Stomach (tissue), 9 donors: ENCODE data around the gene MED13L. TPM values are rescaled to one million over a fixed set of nuclear protein-coding genes. Genes with fewer than 3 reads are reported as not detected.

Source experiments
- DNase-seq, 2 donors: peaks; one replicate each; pipeline versions ENCODE4 v3.0.0 to v3.0.0-alpha.2; 2013 to 2019
- H3K27ac ChIP-seq, 5 donors: fragments of 200-600 bp in 4 of 5; sonication (generic) in 4 of 5; one replicate each; pipeline ENCODE4 v1.5.1; 2013 to 2019; ENCODE audit warnings: mild to moderate bottlenecking in 1 of 5, moderate library complexity in 1 of 5
- H3K27me3 ChIP-seq, 3 donors: fragments of 200-600 bp; sonication (generic); one replicate each; pipeline ENCODE4 v1.5.1; 2017 to 2019; ENCODE audit warnings: mixed run types in 1 of 3
- H3K36me3 ChIP-seq, 4 donors: fragments of 200-600 bp; sonication (generic); 1 replicate in 3 of 4; 2 replicates in 1 of 4; pipeline ENCODE4 v1.5.1; 2016 to 2019
- H3K4me1 ChIP-seq, 4 donors: fragments of 200-600 bp; sonication (generic); one replicate each; pipeline ENCODE4 v1.5.1; 2016 to 2019
- H3K4me3 ChIP-seq, 4 donors: fragments of 200-600 bp; sonication (generic) in 3 of 4; one replicate each; pipeline ENCODE4 v1.5.1; 2016 to 2019; ENCODE audit warnings: mild to moderate bottlenecking in 1 of 4
- H3K9me3 ChIP-seq, 4 donors: fragments of 200-600 bp; sonication (generic); one replicate each; pipeline ENCODE4 v1.5.1; 2016 to 2019
- EP300 ChIP-seq: sonication (generic); formaldehyde crosslinking; IDR thresholded peaks from one replicate; pipeline ENCODE4 v1.6.1; 2017; ENCODE audit warnings: antibody characterized with exemption
- POLR2A ChIP-seq, 4 donors: fragments of 450-650 bp; IDR thresholded peaks; one replicate each; pipeline ENCODE4 v1.6.1; 2016; ENCODE audit warnings: antibody characterized with exemption in 4 of 4, control low read depth in 2 of 4, mild to moderate bottlenecking in 1 of 4, moderate library complexity in 1 of 4
- POLR2AphosphoS5 ChIP-seq, 3 donors: sonication (generic); formaldehyde crosslinking; IDR thresholded peaks; one replicate each; pipeline ENCODE4 v1.6.1; 2016; ENCODE audit warnings: antibody characterized with exemption in 3 of 3
- WGBS, 5 donors: extraction: QIAGEN DNeasy Blood & Tissue Kit in 3 of 5; methylation state at CpG; one replicate each; pipeline versions ENCODE4 v1.1.5 to v1.1.7; 2013 to 2018; 5-methylcytosine and 5-hydroxymethylcytosine counted together
- intact Hi-C: fragments of 100-400 bp; cut with DNase I; formaldehyde crosslinking; loops from one replicate; pipeline ENCODE4 v1.15.1; 2023; ENCODE audit warnings: low total_unique reads
- polyA plus RNA-seq, 3 donors: library from polyadenylated mRNA; stranded (reverse); fragments of 200-250 nt; gene quantifications; one replicate each; pipeline ENCODE4 v1.2.3, GENCODE V29; 2013
- total RNA-seq, 5 donors: library from RNA; depleted of rRNA; stranded (reverse); fragments of >200 nt; gene quantifications; one replicate each; pipeline versions ENCODE4 v1.1.0 to v1.2.3, GENCODE V29; 2014 to 2016
- TF ChIP-seq, protein P1 (sequence below), 7 experiments: fragments of 450-650 bp in 4 of 7; fragments of 200-600 bp in 3 of 7; sonication (generic) in 3 of 7; IDR thresholded peaks; one replicate each; pipeline ENCODE4 v1.5.1; 2016 to 2019; ENCODE audit warnings: antibody characterized with exemption in 7 of 7, control low read depth in 2 of 7, mild to moderate bottlenecking in 1 of 7
- donor health status: healthy with polysubstance abuse.
- donor health status: Bipolar disorder and iron deficiency.
- donor health status: healthy.

The MED13L gene
- total and polyA plus RNA-seq, 8 donors: 10.4 to 305 (median 72.7) TPM

DNA sequence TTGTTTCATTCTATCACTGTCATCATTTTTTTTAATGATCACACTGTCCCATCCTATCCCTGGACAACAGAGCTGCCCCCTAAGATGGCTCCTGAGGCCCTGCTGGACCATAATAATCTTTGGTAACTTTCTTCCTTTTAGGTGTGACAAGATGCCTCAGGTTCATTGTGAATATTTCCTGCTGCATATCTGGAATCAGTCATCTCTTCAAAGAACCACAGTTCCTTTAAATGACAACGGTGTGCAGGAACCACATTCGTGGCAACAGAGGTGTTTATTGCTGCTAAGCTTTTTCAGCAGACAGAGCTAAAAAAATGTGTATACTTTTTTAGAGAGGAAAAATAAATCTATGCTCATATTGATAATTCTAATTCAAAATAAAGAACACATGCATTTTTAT, 312.9 kb downstream of the MED13L start:
- intact Hi-C loops: no loop called here
- Histone ChIP-seq H3K36me3 (peaks cover 69 to 100% (median 100%) of the 10 kb centered on the region in 4 donors), H3K9me3 (no peaks in the 10 kb centered on the region), H3K27me3 (no peaks in the 10 kb centered on the region), H3K4me3 (no peak overlapping the region), H3K4me1 (peaks cover 0 to 3% (median 0%) of the 10 kb centered on the region in 4 donors), H3K27ac (no peak overlapping the region)
- no peak for DNase-seq
- no peak for TF ChIP-seq POLR2AphosphoS5 (IDR thresholded peaks at IDR 0.05)
- TF ChIP-seq EP300: no peak
- no peak for TF ChIP-seq POLR2A (IDR thresholded peaks at IDR 0.05)
- TF ChIP-seq, protein P1, sequence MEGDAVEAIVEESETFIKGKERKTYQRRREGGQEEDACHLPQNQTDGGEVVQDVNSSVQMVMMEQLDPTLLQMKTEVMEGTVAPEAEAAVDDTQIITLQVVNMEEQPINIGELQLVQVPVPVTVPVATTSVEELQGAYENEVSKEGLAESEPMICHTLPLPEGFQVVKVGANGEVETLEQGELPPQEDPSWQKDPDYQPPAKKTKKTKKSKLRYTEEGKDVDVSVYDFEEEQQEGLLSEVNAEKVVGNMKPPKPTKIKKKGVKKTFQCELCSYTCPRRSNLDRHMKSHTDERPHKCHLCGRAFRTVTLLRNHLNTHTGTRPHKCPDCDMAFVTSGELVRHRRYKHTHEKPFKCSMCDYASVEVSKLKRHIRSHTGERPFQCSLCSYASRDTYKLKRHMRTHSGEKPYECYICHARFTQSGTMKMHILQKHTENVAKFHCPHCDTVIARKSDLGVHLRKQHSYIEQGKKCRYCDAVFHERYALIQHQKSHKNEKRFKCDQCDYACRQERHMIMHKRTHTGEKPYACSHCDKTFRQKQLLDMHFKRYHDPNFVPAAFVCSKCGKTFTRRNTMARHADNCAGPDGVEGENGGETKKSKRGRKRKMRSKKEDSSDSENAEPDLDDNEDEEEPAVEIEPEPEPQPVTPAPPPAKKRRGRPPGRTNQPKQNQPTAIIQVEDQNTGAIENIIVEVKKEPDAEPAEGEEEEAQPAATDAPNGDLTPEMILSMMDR (IDR thresholded peaks at IDR 0.05): no peak
- 76 to 89% (median 81%) methylated on average over 2 of the region's 2 CpGs for WGBS, 5 donors

DNA sequence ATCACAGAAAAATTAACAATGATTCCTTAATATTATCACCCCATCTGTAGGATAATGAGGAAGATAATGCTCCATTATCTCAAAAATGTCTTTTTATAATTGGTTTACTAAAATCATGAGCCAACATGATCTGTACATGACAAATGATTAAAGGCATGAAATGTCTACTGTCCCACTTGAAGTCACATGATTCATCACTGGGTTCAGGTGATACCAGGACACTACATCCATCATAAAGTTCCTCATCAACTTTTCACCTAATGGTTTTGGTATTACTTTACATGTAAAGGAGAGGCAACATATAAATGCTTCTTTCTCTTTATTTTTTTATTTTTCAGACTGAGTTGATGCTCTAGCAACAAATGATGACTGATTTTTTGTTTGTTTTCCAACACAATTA, 313.3 kb downstream of the MED13L start:
- Histone ChIP-seq H3K4me1 (peaks cover 0 to 3% (median 0%) of the 10 kb centered on the region in 4 donors), H3K36me3 (peaks cover 68 to 100% (median 99%) of the 10 kb centered on the region in 4 donors), H3K27me3 (no peaks in the 10 kb centered on the region), H3K9me3 (no peaks in the 10 kb centered on the region), H3K4me3 (no peak overlapping the region), H3K27ac (no peak overlapping the region)
- no peak for TF ChIP-seq EP300
- TF ChIP-seq POLR2A (IDR thresholded peaks at IDR 0.05): no peak
- no peak for TF ChIP-seq POLR2AphosphoS5 (IDR thresholded peaks at IDR 0.05)
- TF ChIP-seq, protein P1 (IDR thresholded peaks at IDR 0.05): no peak
- no peak for DNase-seq
- intact Hi-C loops: no loop called here

DNA sequence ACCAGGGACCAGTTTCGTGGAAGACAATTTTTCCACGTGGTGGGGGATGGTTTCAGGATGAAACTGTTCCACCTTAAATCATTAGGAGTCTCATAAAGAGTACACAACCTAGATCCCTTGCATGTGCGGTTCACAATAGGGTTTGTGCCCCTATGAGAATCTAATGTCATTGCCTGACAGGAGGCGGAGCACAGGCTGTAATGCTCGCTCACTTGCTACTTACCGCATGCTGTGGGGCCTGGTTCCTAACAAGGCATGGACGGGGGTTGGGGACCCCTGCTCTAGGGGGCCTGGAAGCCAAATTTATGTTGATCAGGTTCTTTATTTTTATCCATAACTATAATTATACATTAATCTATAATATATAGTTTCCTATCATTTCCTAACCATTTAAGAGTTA, 315.3 kb downstream of the MED13L start:
- Histone ChIP-seq H3K36me3 (peaks cover 61 to 99% (median 96%) of the 10 kb centered on the region in 4 donors), H3K4me1 (no peaks in the 10 kb centered on the region), H3K27me3 (no peaks in the 10 kb centered on the region), H3K27ac (no peak overlapping the region), H3K9me3 (no peaks in the 10 kb centered on the region), H3K4me3 (no peak overlapping the region)
- WGBS, 5 donors: 90 to 94% (median 91%) methylated on average over 7 of the region's 7 CpGs
- no peak for DNase-seq
- intact Hi-C loops: no loop called here
- TF ChIP-seq POLR2AphosphoS5 (IDR thresholded peaks at IDR 0.05) (no peak), POLR2A (IDR thresholded peaks at IDR 0.05) (no peak), EP300 (no peak)
- TF ChIP-seq, protein P1 (IDR thresholded peaks at IDR 0.05): no peak

DNA sequence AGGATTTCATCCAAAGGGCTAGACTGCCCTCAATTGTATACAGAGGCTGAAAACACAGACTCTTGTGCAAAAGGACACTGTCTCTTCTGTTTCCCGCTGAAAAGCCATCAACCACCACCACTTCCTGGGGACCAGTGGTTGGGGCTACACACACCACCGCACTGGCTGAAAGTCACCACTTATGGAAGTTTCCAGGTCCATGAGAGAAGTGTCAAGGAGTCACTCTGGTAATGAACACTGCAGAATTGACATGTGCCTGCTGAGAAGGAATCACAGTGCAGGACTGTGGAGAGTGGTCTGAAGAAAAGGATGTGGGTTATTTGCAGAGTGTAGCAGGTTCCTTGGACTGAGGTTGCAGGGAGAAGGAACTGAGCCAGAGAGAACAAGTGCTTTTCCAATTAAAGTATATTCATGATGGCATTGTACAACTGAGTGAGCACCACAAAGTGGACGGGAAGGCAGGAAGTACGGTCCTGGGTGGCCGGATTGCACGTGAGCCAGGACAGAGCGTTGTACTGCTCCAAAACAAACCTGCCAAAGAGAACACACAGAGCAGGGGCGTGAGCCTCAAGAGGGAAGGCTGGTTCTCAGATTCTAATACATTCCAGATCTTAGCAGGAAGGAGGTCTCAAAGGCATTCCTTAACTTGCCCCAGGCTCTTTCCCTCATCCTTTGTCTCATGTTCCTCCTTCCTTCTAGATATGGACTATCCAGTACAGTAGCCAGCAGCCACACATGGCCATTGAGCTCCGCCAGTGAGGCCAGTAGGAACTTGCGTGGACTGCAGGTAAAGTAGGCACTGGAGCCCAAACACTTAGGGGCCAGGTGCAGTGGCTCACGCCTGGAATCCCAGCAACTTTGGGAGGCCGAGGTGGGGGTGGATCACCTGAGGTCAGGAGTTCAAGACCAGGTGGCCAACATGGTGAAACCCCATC, 316.4 kb downstream of the MED13L start:
- Histone ChIP-seq H3K4me1 (no peaks in the 10 kb centered on the region), H3K4me3 (no peak overlapping the region), H3K27ac (no peak overlapping the region), H3K27me3 (no peaks in the 10 kb centered on the region), H3K9me3 (no peaks in the 10 kb centered on the region), H3K36me3 (peaks cover 59 to 92% (median 91%) of the 10 kb centered on the region in 4 donors)
- 88 to 95% (median 94%) methylated on average over 12 of the region's 12 CpGs for WGBS, 5 donors
- DNase-seq: no peak
- intact Hi-C loops: no loop called here
- no peak for TF ChIP-seq POLR2A (IDR thresholded peaks at IDR 0.05)
- TF ChIP-seq, protein P1 (IDR thresholded peaks at IDR 0.05): no peak
- no peak for TF ChIP-seq POLR2AphosphoS5 (IDR thresholded peaks at IDR 0.05)
- TF ChIP-seq EP300: no peak
